GM21737 (cell line): ENCODE results near the gene GRPEL1.

ENCODE experiments used
- ATAC-seq: cut with Tn5 transposase; IDR thresholded peaks from one replicate; pipeline ENCODE4 v1.9.1; 2021; ENCODE audit warnings: mild to moderate bottlenecking, moderate library complexity; ENCODE audit not compliant: unreplicated experiment

GRPEL1 gene

DNA sequence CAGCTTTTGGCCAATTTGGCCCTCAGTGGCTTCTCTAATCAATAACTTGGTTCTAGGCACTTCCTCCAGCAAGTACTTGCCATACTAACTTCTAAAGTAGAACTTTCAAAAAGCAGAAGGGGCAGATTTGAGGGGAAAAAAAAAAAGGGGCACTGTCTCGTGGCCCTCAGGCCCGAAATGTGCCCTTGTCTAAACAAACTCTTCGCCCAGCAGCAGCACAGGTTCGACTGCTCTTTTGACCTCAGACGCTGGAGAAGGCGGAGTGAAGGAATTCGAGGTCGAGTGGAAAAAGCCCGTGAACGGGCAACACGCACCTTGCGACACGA, 775 bp downstream of the GRPEL1 start:
- ATAC-seq: no peak

DNA sequence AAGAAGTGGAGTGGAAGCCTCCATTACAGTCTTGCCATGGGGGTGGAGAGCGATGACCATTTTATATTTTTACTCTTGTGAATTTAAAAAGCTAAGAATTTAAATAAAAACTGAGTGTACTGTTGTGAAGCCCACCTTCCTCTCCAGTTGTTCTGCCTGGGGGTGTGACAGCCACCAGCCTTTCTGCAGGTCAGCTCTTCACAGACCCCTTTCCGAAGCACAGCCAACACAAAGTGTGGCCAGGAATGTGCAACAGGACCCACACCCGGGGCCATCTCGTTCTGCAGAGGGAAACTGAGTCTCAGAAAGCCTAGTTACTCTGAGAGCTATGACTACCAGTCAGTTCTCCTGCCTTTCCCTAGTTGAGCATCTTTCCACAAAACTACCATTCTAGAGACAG, 1.4 kb downstream of the GRPEL1 start:
- ATAC-seq: no peak

DNA sequence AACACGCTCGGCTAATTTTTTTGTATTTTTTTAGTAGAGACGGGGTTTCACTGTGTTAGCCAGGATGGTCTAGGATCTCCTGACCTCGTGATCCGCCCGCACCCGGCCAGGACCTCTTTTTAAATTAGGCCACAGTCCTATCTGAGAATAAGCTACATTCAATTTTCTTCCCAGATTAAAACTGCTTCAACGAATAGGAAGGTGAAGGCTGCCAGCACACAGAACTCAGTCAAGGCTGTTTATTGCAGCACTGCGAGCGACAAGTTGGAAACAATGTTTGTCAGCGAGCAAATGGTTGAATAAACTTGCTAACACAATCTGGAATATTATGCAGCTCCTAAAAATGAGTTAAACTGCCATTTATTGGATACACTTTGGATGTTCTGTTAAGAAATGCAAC, 1.9 kb downstream of the GRPEL1 start:
- ATAC-seq: no peak

DNA sequence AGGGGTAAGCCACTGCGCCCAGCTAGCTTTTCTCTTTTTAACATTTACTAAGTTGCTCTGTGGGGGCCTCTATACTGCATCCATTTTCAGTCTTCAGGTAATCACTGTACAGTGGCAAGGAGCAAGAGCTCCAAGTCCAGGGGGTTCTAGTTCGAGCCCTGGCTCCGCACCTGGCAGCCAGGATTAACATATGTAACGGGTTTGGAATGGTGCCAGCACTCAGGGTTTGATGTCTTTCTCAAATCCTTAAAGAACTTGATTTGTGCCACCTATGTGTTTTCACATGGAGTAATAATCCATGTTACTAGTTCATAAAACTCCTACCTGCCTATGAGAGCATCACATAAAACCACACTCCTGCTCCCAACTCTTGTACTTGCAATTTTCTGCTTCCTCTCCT, 4.5 kb downstream of the GRPEL1 start:
- ATAC-seq: no peak

DNA sequence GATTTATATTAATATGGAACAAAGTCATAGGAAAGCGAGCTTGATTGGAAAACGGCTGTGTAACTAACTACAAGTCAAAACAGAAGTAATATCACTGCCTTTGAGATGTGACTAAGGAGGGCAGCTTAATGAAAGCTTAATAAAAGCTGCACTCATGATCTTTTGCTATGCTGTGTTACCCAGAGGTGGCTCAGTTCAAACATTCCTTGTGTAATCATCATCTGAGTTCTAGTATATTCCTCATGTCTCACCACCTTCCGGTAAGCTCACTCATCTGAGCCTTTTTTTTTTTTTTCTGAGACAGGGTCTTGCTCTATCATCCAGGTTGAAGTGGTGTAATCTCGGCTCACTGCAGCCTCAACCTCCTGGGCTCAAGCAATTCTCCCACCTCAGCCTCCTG, 5.0 kb downstream of the GRPEL1 start:
- ATAC-seq: no peak

DNA sequence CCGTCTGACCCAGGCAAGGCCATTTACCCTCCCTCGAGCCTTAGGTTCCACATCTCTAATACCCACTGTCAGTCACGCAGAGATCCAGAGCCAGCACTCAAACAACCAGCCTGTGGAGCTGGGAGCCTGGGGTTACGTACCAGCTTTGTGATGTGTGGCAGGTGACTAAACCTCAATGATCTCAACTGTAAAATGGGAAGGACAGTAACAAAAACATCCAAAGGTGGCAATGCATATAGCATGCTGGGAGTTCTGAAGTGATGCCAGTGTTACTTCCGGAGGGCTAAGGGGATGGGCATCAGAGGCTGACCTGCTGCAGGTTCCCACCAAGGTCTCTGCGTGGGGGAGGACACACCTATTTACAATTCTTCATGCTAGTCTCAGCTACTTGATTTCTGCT, 6.0 kb downstream of the GRPEL1 start:
- no peak for ATAC-seq

DNA sequence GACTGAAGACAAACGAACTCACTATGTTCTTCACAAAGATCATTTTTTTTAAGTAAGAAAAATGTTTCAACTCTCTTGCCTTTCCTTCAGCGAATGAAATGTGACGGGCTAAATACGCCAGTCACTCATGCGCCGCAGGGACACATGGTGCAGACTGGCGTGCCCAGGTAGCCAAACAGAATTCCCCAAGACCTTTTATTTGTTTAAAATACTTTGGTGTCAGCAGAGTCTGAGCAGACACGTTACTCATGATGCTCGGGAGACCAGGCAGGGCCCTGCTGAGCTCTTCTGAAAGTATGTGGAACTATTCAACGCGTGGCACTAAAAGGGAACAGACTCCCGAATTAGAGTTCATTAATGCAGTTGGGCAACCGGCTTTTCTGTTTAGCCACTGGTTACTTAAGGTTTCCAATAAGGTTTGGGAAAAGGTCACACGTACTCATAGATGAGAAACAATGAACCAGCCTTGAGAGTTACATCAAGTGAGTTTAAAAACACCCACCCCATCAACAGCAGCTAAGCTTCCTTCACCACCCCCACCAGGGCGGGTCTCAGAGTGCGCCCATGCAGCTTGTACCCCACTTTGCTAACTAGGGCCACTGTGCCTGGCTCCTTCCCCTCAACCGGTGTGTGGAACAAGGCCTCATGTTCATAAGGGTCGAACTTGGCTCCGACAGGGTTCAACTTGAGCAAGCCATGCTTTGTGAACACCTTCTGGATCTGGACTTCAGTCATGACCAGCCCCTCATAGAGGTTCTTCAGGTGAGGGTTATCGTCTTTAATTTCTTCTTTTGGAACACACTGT, 7.3 kb downstream of the GRPEL1 start:
- ATAC-seq: no peak

DNA sequence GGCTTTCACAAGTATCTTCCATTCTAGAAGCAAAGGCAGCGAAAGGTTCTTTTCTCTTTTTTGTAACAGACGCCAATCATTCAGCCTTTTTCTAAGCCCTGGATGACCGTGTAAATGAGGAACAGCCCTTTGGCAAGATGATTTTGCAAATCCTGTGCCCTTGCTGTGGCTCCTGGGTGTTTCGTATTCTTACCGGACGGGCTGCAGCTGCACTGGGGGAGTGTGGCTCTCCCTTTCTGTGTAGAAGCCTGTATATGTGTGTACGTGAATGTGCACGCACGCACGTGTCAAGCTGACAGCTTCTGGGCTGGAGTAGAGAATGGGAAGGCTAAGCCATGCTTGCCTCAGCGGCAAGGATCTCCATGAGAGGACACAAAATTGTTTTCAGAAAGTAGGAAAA, 8.2 kb downstream of the GRPEL1 start:
- ATAC-seq: no peak

DNA sequence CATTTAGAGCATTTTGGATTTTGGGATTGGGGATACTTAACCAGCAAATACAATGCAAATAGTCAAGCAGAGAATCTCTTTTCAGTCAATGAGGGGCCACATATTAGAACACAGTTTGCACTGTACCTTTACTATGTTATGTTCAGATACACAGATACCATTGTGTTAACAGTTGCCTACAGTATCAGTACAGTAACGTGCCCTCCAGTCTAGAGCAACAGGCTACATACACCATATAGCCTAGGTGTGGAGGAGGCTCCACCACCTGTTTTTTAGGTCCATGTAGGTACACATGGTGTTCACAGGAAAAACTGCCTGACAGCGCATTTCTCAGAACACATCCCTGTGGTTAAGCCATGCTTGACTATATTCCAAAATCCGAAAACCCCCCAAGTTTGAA, 9.1 kb downstream of the GRPEL1 start:
- no peak for ATAC-seq

DNA sequence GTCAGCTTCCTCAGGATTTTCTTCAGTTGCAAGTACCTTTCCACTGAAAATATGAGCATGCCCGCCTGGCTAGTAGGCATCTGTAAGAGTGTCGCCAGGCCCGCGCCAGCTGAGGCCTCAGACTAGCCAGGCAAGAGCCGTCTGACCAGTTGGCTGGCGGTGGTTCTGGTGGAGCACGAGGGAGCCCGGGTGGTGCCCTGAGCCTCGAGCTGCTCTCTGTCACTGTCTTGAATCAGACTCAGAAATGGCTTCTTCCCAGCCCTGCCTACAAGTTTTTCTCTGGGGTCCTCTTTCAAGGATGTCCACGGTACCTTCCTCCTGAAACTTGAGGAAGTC, 11.9 kb downstream of the GRPEL1 start:
- ATAC-seq: no peak

DNA sequence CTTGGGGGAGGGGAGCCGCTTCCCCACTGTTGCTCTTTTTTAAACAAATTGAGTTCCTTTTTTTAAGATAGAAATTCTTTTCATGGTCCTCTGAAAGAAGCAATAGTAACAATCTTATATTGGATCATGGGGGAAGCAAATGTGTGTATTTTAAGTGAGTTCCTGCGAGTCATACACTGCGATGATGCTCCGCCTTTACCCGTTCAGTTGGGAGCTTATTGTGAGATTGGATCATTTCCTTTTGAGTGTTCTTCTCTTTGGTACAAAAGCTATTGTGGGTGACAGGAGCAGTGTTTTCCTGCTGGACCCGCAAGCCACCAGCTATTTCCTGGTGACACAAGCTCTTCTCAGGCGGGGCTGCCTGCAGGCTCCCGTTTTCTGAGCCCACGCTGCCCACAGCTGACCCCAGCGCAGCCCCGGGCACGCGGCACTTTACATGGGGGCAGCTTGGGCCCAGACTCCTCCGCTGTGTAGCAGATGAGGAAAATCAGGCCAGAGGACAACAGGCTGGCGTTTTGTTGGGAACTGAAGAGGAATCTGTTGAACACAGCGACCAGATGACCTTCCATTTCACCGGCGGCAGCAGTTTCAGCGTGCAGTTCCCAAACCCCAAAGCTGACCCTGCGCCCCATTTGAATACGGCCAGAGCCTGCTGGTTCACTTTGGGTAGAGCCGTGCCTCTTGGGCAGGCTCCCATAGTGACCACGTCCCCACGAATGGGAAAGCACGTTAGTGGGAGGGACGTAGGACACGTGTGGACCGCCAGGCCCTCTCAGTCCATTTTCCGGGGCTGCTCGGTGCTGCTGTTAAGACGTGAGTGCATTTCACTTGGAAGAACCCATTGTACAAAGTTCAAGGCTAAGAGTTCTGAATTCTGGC, 12.5 kb downstream of the GRPEL1 start:
- no peak for ATAC-seq

DNA sequence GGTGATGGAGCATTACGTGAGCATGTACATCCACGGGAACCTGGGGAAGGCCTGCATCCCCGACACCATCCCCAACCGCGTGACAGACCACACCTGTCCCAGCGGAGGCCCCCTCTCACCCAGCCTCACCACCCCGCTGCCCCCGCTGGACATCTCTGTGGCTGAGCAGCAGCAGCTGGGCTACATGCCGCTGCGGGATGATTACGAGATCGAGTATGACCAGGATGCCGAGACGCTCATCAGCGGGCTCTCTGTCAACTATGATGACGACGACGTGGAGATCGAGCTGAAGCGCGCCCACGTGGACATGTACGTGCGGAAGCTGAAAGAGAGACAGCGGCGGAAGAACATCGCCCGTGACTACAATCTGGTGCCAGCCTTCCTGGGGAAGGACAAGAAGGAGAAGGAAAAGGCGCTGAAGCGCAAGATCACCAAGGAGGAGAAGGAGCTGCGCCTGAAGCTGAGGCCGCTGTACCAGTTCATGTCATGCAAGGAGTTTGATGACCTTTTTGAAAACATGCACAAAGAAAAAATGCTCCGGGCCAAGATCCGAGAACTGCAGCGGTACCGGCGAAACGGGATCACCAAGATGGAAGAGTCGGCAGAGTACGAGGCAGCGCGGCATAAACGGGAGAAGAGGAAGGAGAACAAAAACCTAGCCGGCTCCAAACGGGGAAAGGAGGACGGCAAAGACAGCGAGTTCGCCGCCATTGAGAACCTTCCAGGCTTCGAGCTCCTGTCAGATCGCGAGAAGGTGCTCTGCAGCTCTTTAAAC, 13.6 kb downstream of the GRPEL1 start:
- no peak for ATAC-seq

DNA sequence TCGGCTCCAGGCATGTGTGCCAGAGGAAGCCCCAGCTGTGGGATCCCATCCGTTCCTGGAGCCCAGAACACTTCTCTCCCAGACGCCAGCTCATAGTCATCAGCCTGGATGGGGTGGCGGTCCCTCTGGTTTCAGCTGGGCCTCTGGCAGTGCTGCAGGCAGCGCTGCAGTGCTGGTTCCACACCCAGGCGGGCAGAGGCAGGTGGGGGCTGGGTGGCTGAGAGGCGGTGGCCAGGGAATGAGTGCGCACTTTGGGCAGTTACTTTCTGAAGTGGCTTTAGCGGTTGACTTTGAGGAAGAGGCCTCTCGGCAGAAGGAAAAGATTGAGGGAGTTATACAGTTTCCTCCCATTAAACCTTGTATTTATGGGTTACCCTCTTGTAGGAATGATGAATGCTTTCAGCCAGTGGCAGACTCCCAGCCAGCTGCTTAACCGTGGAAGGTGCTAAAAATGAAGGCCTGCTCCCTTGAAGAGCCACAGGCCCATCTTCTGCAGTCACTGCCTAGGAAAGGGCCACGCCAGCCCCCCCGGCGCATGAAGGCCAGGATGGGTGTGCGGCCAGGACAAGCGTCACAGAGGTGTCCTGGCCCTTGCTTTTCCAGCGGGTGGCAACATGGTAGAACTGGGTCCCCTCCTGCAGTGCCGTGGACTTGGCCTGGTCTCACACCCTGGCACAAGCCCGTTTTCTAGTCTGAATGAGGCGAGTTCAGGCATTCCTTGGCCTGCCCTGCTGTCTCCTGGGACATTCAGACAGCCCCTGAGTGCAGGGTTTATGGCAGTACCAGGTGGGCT, 14.7 kb downstream of the GRPEL1 start:
- ATAC-seq: no peak

DNA sequence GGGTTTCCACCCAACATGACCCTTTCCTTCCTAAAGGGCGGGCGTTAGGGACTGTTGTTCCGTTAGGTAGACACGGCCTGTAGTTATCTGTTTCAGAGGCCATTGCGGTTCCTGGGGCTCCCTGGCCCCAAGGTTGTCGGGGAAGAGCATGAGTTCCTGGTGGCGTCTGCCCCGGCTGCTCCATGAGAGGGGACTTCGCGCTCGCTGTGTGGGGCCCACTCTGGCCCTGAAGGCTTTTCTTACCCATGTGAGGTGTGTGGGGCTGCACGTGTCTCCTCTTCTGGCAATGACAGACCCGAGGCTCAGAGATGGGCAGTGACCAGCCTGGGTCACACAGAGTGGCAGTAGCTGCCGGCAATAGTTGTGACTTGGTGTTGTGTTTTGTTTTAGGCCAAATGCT, 15.6 kb downstream of the GRPEL1 start:
- ATAC-seq: no peak

DNA sequence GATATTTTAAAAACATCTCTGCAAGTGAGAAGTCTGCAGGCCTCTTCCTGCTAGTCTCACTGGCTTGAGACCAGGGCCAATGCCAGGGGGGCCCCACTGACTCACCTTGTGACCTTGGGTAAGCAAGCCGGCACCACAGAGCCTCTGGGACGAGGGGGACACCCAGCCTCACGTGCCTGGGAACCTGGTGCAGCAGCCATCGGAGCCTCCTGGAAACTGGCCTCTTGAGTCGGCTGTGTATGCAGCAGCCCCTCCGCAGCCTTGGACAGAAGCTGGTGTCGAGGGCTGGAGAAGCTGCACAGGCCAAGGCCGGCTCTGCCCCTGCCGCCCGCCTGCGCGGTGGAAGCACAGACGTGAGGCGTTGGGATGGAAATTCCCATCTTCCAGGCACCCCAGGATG, 16.0 kb downstream of the GRPEL1 start:
- ATAC-seq: no peak

DNA sequence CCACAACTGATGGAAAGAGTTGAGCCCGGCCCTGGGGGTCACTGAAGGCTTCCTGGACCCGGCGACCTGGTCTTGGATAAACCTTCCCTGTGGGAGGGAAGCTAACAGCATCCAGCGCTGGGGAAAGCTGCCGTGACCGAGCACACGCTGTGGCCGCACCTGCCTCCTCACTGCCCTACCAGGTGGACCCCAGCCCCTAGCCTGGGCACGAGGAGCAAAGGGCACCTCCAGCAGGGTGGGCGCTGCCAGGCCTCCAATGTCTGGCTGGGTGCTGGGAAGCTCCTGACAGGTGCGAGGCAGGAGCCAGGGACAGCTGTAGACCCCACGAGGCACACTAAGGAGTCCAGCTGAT, 16.7 kb downstream of the GRPEL1 start:
- no peak for ATAC-seq

DNA sequence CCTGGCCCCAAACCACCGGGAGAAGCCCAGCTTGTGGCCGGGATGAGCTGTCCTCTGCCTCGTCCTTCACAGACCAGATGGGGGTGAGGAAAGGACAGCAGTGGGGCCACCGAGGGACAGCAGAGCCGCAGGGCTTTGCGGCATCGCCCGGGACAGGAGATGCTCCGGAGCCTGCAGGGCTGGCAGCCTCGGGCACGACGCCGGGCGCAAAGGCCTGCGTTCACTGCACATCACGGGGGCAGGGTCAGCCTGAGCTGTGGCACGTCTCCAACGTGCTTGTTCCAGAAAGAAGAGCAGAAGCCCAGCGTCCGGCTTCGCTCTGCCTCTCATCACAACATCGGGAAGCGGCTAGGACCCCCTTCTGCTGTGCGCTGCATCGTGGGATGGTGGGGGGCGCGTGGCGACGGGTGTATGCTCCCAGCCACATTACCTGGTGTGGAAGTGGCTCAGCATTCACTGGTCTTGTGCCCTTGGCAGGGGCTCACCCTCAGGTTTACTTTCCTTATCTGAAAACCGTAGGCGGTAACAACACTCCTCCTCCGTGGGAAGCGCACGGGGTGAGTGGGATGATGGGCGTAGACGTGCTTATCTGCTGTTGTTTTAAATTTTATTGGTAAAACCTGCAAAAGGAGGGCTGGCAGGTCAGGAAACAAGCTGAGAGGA, 17.3 kb downstream of the GRPEL1 start:
- no peak for ATAC-seq

DNA sequence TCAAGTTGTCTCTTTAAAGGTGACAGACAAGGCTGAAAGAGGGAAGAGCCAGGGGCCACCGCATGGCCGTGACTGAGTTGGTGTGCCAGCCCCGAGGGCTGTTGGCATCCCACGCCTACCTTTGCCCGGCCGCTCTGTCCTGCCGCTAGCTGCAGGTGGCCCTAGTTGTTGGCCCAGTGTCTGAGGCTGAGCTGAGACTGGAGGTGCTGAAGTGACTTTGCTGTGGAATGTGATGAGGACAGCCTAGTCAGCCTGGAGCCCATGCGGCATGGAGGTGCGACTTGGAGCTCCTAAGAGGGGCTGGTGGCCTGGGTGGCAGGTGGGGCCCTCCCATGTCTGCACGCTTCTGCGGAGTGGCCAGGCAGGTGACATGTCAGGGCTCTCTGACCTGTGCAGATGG, 18.1 kb downstream of the GRPEL1 start:
- no peak for ATAC-seq

DNA sequence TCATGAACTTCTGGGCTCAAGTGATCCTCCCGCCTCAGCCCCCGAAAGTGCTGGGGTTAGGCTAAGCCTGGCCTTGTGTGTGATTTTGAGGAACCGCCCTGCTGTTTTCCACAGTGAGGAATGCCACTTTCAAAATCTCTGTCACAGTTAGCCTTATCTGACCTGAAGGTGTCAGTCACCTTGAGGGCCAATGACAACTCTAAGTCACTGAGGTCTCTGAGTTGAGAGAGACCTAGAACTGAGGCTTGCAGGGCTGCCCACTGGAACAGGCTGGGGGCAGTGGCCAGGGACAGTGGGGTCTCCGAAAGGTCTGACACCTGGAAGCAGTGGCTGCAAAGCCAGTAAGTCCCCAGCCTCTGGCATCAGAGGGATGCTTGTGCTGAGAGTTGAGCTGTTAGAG, 18.6 kb downstream of the GRPEL1 start:
- ATAC-seq: no peak

DNA sequence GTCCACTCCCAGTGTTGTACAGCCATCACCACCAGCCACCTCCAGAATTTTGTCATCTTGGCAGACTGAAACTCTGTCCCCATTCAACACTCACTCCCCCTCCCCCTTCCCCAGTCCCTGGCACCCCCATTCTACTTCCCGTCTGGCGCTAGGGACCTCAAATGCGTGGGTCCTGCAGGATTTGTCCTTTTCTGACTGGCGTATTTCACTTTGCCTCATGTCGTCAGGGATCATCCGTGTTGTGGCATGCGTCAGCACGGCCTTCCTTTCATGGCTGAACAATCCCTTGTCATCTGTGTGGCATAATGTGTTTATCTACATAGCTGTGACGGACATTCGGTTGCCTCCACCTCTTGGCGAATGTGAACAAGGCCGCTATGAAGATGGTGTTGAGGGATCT, 19.2 kb downstream of the GRPEL1 start:
- ATAC-seq: no peak

DNA sequence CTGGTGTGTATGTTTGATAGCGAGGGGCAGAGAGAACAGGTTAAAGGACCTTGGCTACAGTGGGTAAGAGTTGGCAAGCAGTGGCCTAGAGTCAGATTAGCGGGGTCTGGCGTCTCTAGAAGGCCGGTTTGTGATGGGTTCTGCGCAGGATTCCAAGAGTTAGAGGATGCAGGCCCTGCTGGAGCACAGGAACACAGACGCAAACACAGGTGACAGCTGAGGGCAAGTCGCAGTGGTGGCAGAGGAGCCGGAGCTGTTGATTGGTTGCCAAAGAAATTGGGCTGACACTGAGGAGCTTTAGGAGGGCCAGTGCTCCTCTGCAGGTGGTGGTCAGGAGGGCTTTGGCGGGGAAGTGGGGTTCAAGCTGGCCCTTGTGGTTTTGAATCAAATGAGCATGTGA, 20.9 kb downstream of the GRPEL1 start:
- no peak for ATAC-seq
